22Rv1 (cell line): ENCODE results near the gene EZH1.

Source experiments
- ZFX ChIP-seq: fragments of 450-650 bp; IDR thresholded peaks from 2 replicates; pipeline ENCODE4 v1.6.1; 2017; ENCODE audit warnings: antibody characterized with exemption, borderline replicate concordance
- TF ChIP-seq, protein P1 (sequence below): fragments of 450-650 bp; IDR thresholded peaks from 2 replicates; pipeline ENCODE4 v1.5.1; 2017; ENCODE audit warnings: mild to moderate bottlenecking

GRCh38 chr17:42787266-42787665 is 42.4 kb upstream of the EZH1 start:
- TF ChIP-seq, protein P1, sequence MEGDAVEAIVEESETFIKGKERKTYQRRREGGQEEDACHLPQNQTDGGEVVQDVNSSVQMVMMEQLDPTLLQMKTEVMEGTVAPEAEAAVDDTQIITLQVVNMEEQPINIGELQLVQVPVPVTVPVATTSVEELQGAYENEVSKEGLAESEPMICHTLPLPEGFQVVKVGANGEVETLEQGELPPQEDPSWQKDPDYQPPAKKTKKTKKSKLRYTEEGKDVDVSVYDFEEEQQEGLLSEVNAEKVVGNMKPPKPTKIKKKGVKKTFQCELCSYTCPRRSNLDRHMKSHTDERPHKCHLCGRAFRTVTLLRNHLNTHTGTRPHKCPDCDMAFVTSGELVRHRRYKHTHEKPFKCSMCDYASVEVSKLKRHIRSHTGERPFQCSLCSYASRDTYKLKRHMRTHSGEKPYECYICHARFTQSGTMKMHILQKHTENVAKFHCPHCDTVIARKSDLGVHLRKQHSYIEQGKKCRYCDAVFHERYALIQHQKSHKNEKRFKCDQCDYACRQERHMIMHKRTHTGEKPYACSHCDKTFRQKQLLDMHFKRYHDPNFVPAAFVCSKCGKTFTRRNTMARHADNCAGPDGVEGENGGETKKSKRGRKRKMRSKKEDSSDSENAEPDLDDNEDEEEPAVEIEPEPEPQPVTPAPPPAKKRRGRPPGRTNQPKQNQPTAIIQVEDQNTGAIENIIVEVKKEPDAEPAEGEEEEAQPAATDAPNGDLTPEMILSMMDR = no peak
- TF ChIP-seq ZFX = no peak
